ENCODE data around the gene XRCC2.
"Not testable (repeated sequence)": the region's sequence is repeated elsewhere in the genome, so short reads cannot be mapped to it uniquely, and the experiment has no call there.

The XRCC2 gene

GRCh38 chr7:152640829-152641228 is 35.1 kb downstream of the XRCC2 start:
- TF ChIP-seq ZFX (IDR thresholded peaks at IDR 0.05) = no peak
- TF ChIP-seq, protein P1, sequence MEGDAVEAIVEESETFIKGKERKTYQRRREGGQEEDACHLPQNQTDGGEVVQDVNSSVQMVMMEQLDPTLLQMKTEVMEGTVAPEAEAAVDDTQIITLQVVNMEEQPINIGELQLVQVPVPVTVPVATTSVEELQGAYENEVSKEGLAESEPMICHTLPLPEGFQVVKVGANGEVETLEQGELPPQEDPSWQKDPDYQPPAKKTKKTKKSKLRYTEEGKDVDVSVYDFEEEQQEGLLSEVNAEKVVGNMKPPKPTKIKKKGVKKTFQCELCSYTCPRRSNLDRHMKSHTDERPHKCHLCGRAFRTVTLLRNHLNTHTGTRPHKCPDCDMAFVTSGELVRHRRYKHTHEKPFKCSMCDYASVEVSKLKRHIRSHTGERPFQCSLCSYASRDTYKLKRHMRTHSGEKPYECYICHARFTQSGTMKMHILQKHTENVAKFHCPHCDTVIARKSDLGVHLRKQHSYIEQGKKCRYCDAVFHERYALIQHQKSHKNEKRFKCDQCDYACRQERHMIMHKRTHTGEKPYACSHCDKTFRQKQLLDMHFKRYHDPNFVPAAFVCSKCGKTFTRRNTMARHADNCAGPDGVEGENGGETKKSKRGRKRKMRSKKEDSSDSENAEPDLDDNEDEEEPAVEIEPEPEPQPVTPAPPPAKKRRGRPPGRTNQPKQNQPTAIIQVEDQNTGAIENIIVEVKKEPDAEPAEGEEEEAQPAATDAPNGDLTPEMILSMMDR (conservative IDR thresholded peaks at IDR 0.05) = no peak
- no peak overlapping the region for H3K27ac ChIP-seq

GRCh38 chr7:152637920-152638580 is 37.9 kb downstream of the XRCC2 start:
- TF ChIP-seq ZFX (IDR thresholded peaks at IDR 0.05) = no peak
- TF ChIP-seq, protein P1 (conservative IDR thresholded peaks at IDR 0.05) = no peak
- no peak overlapping the region for H3K27ac ChIP-seq

DNA sequence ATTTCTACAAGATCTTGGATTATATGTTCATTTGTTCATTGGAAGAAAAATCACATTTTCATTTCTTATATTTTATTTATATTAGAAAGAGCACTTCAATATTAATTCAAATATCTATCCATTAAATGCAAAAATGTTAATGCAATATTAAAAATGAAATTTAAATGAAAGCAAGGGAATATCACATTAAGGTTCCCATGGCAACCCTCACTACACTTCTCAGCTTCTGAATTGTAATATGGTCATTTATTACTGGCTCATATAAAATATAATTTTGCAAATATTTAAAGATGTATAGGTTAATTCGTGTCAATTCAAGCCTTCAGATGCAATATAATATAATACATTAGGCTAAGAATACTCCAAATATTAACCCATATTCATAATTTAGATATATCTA is 38.8 kb downstream of the XRCC2 start:
- TF ChIP-seq ZFX (IDR thresholded peaks at IDR 0.05) = no peak
- TF ChIP-seq, protein P1 (conservative IDR thresholded peaks at IDR 0.05) = no peak
- no peak overlapping the region for H3K27ac ChIP-seq

DNA sequence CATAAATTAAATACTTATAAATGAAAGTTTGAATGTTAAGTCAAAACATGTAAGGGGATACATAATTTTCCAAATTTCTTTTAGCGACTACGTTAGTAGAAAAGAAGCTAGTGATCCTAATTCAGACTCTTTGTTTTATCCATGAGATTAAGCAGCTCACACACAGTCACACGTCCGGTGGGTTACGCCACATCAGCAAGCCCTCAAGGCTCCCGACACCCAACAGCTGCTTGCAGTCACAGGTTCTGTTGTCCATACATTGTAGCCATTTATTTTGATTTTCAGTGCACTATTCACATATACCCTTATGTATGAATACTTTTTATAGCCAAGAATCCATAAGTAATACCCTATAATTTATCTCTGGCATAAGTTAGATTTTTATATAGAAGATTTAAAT is 39.5 kb downstream of the XRCC2 start:
- H3K27ac ChIP-seq = no peak overlapping the region
- no peak for TF ChIP-seq ZFX (IDR thresholded peaks at IDR 0.05)
- TF ChIP-seq, protein P1 (conservative IDR thresholded peaks at IDR 0.05) = no peak

DNA sequence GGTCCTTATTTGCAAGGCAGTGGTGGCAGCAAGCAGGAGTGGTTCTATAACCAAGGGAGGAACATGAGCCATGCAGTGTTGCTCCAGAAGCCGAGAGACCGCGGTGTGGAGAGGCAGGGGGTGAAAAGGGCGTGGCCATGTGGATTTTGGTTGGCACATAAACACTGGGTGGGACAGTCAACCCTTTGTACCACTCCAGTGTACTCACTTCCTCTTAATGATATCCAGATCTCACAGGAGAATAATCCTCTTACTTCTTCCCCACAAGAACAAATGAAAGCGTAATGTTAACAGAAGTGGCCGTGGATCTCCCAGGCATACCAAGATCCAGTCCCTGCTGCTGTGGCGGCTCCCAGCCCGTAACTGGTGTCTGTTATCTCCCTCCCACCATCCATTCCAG is 42.4 kb downstream of the XRCC2 start:
- TF ChIP-seq, protein P1 (conservative IDR thresholded peaks at IDR 0.05) = no peak
- TF ChIP-seq ZFX (IDR thresholded peaks at IDR 0.05) = no peak
- H3K27ac ChIP-seq = no peak overlapping the region

DNA sequence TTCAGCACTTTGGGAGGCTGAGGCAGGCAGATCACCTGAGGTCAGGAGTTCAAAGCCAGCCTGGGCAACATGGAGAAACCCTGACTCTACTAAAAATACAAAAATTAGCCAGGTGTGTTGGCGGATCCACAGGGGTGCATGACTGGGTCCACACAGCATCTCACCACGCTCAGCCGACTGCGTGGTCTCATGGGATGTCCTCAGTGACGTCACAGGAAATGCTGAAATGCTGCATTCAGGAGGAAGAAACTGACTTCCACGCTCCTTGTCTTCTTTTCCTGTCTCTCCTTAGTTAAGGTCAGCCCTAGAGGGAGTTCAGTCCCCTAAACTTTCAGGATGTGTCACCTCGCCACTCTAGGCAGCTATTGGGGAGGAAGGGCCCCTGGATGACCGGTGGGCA is 42.9 kb downstream of the XRCC2 start:
- no peak overlapping the region for H3K27ac ChIP-seq
- TF ChIP-seq, protein P1 (conservative IDR thresholded peaks at IDR 0.05) = no peak
- no peak for TF ChIP-seq ZFX (IDR thresholded peaks at IDR 0.05)

DNA sequence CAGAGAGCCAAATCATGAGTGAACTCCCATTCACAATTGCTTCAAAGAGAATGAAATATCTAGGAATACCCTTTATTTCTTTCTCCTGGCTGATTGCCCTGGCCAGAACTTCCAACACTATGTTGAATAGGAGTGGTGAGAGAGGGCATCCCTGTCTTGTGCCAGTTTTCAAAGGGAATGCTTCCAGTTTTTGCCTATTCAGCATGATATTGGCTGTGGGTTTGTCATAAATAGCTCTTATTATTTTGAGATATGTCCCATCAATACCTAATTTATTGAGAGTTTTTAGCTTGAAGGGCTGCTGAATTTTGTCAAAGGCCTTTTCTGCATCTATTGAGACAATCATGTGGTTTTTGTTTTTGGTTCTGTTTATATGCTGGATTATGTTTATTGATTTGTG is 47.2 kb downstream of the XRCC2 start:
- H3K27ac ChIP-seq = not testable (repeated sequence)

GRCh38 chr7:152624228-152624627 is 51.7 kb downstream of the XRCC2 start:
- TF ChIP-seq ZFX (IDR thresholded peaks at IDR 0.05) = no peak
- TF ChIP-seq, protein P1 (conservative IDR thresholded peaks at IDR 0.05) = no peak
- H3K27ac ChIP-seq = no peak overlapping the region
